K562 (cell line): ENCODE results near the gene PYCR2. TPM values are rescaled to one million over a fixed set of nuclear protein-coding genes. Genes with fewer than 3 reads are reported as not detected.

ENCODE experiments used
- ARID2 ChIP-seq: fragments of 450-650 bp; IDR thresholded peaks from 2 replicates; pipeline ENCODE4 v1.6.1; 2017; ENCODE audit warnings: antibody characterized with exemption, mild to moderate bottlenecking
- CCAR2 ChIP-seq: fragments of 200-400 bp; formaldehyde crosslinking; IDR thresholded peaks from 2 replicates; pipeline ENCODE4 v1.6.1; 2017; ENCODE audit warnings: mild to moderate bottlenecking, low read depth, low read length
- MITF ChIP-seq: IDR thresholded peaks from 2 replicates; pipeline ENCODE4 v1.6.1; 2014; ENCODE audit warnings: antibody characterized with exemption
- NR1H2 ChIP-seq: sonication (generic); formaldehyde crosslinking; IDR thresholded peaks from 2 replicates; pipeline ENCODE4 v1.4.0; 2020; ENCODE audit warnings: mild to moderate bottlenecking, missing genetic modification reagents
- TFE3 ChIP-seq: fragments of 450-650 bp; formaldehyde crosslinking; IDR thresholded peaks from 2 replicates; pipeline ENCODE4 v1.4.0; 2020; ENCODE audit warnings: mild to moderate bottlenecking, mixed read lengths
- polyA plus RNA-seq, 8 experiments: library from polyadenylated mRNA; depleted of rRNA in 4 of 8; stranded (reverse) in 5 of 8; unstranded in 3 of 8; fragments of >200 nt; fragmentation: Nextera tagmentation in 2 of 8; fragmentation: Illumina TruSeq in 1 of 8; extraction: Ambion mirVana in 2 of 8; extraction: Trizol in 1 of 8; gene quantifications; 2 replicates each; pipeline versions ENCODE4 v1.2.1 to v1.2.3, GENCODE V29; 2011 to 2014; ENCODE audit warnings: inconsistent platforms in 1 of 8, missing spikeins in 1 of 8
- total RNA-seq, 7 experiments: library from RNA; depleted of rRNA in 6 of 7; stranded (reverse); fragments of >200 nt in 6 of 7; fragmentation: Illumina TruSeq in 2 of 7; extraction: Trizol in 2 of 7; gene quantifications; 2 replicates each; pipeline versions ENCODE4 v1.2.1 to v1.2.3, GENCODE V29; 2011 to 2021; ENCODE audit warnings: low replicate concordance in 1 of 7

Gene PYCR2
- total and polyA plus RNA-seq, 9 of the 15 experiments (the other 6 are each of a cell fraction or from before 2014, with no cell fraction given), result 5.5 to 219 (median 127) TPM

- TF ChIP-seq ARID2 (no peak), CCAR2 (no peak), MITF (peak; percentile 67; the same call in 1 of the 2 replicates), TFE3 (CRISPR knock-in tag) (peak; percentile 98), NR1H2 (no peak)
Observed at GRCh38 chr1:225941187-225941941, 17.3 kb upstream of the PYCR2 start, which contains the start of gene LEFTY2 (continued).
